ENCODE results near the gene SEC16B.

SEC16B gene

DNA sequence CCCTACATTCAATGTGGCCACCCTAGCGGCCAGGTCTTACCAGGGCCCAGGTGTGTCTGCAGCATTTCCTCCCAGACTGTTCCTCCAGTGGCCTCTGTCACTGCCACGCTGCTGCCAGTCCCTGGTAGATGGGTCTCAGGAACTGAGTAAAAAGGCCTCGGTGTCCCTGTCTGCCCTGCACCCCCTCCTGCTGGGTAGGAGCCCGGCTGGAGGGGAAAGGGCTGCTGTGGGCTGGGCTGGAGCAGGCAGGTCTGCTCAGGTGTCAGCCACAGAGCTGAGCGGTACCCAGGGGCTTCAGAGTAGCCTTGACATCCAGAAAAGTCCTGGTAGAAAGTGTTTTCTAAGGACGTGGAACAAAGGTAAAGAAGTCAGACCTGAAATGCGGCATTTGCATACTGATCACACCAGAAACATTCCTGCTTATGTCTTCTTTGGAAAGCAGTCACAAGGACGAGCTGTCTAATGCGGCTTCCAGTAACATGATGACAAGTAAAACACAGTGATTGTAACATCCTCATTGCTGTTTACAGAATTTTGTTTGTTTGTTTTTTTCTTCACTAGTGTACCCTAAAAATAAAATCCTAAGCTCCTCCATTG is 32.6 kb downstream of the SEC16B start:
- Histone ChIP-seq H3K9ac (ENCODE audit: low read length) (no peak overlapping the region), H2BK120ac (ENCODE audit: low read depth, low read length) (no peak overlapping the region), H4K8ac (ENCODE audit: low read length) (no peak overlapping the region), H3K23ac (ENCODE audit: low read length in 2 of 2) (no peak overlapping the region), H3K4me2 (ENCODE audit: low read length, poor library complexity, severe bottlenecking) (no peak overlapping the region), H3K27ac (ENCODE audit: low read length, poor library complexity, severe bottlenecking) (no peak overlapping the region), H3K18ac (ENCODE audit: low read depth in 1 of 2, low read length in 2 of 2) (peak overlapping the region in 1 of 2 experiments; percentile 21), H2BK5ac (ENCODE audit: low read depth, low read length, poor library complexity, severe bottlenecking) (no peak overlapping the region), H3K27me3 (ENCODE audit: control insufficient read depth in 1 of 2, insufficient read depth in 1 of 2, low read length in 2 of 2) (no peaks in the 10 kb centered on the region), H4K91ac (ENCODE audit: low read length) (no peak overlapping the region), H2BK12ac (ENCODE audit: low read length in 2 of 2) (no peak overlapping the region), H3K14ac (ENCODE audit: low read length in 2 of 2) (no peak overlapping the region), H3K4me3 (ENCODE audit: insufficient read depth in 1 of 2, low read depth in 1 of 2, low read length in 2 of 2) (no peak overlapping the region), H3K4me1 (ENCODE audit: control insufficient read depth, insufficient read depth, low read depth, low read length) (no peaks in the 10 kb centered on the region), H3K79me1 (replicated peaks; ENCODE audit: low read length, poor library complexity, severe bottlenecking) (no peaks in the 10 kb centered on the region), H2AFZ (ENCODE audit: low read depth, low read length) (no peak overlapping the region), H3K4ac (ENCODE audit: low read depth in 1 of 2, low read length in 2 of 2) (no peak overlapping the region), H2BK15ac (ENCODE audit: low read depth, poor library complexity, severe bottlenecking) (no peak overlapping the region), H3K9me3 (ENCODE audit: control insufficient read depth, low read length) (no peaks in the 10 kb centered on the region), H3K36me3 (ENCODE audit: control insufficient read depth in 1 of 2, insufficient read depth in 2 of 2, low read depth in 1 of 2, low read length in 2 of 2) (peaks cover 54 to 77% of the 10 kb centered on the region in 2 experiments), H2AK5ac (ENCODE audit: low read length, severe bottlenecking) (no peak overlapping the region)
- WGBS: 79% methylated on average over 8 of the region's 9 CpGs
- DNase-seq: no peak

GRCh38 chr1:177935638-177936415 is 34.0 kb downstream of the SEC16B start:
- Histone ChIP-seq H3K36me3 (ENCODE audit: control insufficient read depth in 1 of 2, insufficient read depth in 2 of 2, low read depth in 1 of 2, low read length in 2 of 2) (peaks cover 49 to 80% of the 10 kb centered on the region in 2 experiments), H2BK120ac (ENCODE audit: low read depth, low read length) (no peak overlapping the region), H3K4me1 (ENCODE audit: control insufficient read depth, insufficient read depth, low read depth, low read length) (no peaks in the 10 kb centered on the region), H2BK12ac (ENCODE audit: low read length in 2 of 2) (no peak overlapping the region), H4K91ac (ENCODE audit: low read length) (no peak overlapping the region), H3K9ac (ENCODE audit: low read length) (no peak overlapping the region), H3K79me1 (replicated peaks; ENCODE audit: low read length, poor library complexity, severe bottlenecking) (no peaks in the 10 kb centered on the region), H3K23ac (ENCODE audit: low read length in 2 of 2) (no peak overlapping the region), H4K8ac (ENCODE audit: low read length) (no peak overlapping the region), H3K4ac (ENCODE audit: low read depth in 1 of 2, low read length in 2 of 2) (no peak overlapping the region), H2BK15ac (ENCODE audit: low read depth, poor library complexity, severe bottlenecking) (no peak overlapping the region), H2BK5ac (ENCODE audit: low read depth, low read length, poor library complexity, severe bottlenecking) (no peak overlapping the region), H3K4me2 (ENCODE audit: low read length, poor library complexity, severe bottlenecking) (no peak overlapping the region), H2AFZ (ENCODE audit: low read depth, low read length) (no peak overlapping the region), H2AK5ac (ENCODE audit: low read length, severe bottlenecking) (no peak overlapping the region), H3K4me3 (ENCODE audit: insufficient read depth in 1 of 2, low read depth in 1 of 2, low read length in 2 of 2) (no peak overlapping the region), H3K14ac (ENCODE audit: low read length in 2 of 2) (no peak overlapping the region), H3K18ac (ENCODE audit: low read depth in 1 of 2, low read length in 2 of 2) (no peak overlapping the region), H3K27ac (ENCODE audit: low read length, poor library complexity, severe bottlenecking) (no peak overlapping the region), H3K9me3 (ENCODE audit: control insufficient read depth, low read length) (no peaks in the 10 kb centered on the region), H3K27me3 (ENCODE audit: control insufficient read depth in 1 of 2, insufficient read depth in 1 of 2, low read length in 2 of 2) (no peaks in the 10 kb centered on the region)
- 89% methylated on average over 7 of the region's 8 CpGs for WGBS
- DNase-seq: no peak

DNA sequence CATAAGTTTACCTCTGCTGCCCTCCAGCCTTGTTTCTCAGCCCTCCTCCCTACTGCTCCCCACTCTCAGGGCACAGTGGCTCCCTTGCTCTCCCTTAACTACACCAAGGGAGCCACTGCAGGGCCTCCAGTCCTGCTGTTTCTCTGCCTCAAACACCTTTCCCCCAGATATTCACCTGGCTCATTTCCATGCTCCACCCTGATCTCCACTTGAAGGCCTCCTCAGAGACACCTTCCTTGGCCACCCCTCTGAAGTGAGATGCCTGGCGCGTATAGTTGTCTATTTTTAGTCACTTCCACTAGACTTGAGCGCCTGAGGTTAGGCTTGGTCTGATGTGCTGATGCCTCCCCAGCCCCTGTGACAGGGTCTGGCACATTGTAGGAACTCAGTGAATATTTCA is 34.9 kb downstream of the SEC16B start:
- H2AFZ ChIP-seq (ENCODE audit: low read depth, low read length): no peak overlapping the region
- no peaks in the 10 kb centered on the region for H3K79me1 ChIP-seq (replicated peaks; ENCODE audit: low read length, poor library complexity, severe bottlenecking)
- no peaks in the 10 kb centered on the region for H3K4me1 ChIP-seq (ENCODE audit: control insufficient read depth, insufficient read depth, low read depth, low read length)
- no peak overlapping the region for H4K91ac ChIP-seq (ENCODE audit: low read length)
- no peak overlapping the region for H3K14ac ChIP-seq (ENCODE audit: low read length in 2 of 2)
- H3K4me2 ChIP-seq (ENCODE audit: low read length, poor library complexity, severe bottlenecking): no peak overlapping the region
- DNase-seq: no peak
- H3K23ac ChIP-seq (ENCODE audit: low read length in 2 of 2): no peak overlapping the region
- H3K9ac ChIP-seq (ENCODE audit: low read length): no peak overlapping the region
- H2BK120ac ChIP-seq (ENCODE audit: low read depth, low read length): no peak overlapping the region
- no peak overlapping the region for H2BK5ac ChIP-seq (ENCODE audit: low read depth, low read length, poor library complexity, severe bottlenecking)
- no peak overlapping the region for H2BK12ac ChIP-seq (ENCODE audit: low read length in 2 of 2)
- H2AK5ac ChIP-seq (ENCODE audit: low read length, severe bottlenecking): no peak overlapping the region
- no peak overlapping the region for H3K4ac ChIP-seq (ENCODE audit: low read depth in 1 of 2, low read length in 2 of 2)
- peaks cover 43 to 82% of the 10 kb centered on the region in 2 experiments for H3K36me3 ChIP-seq (ENCODE audit: control insufficient read depth in 1 of 2, insufficient read depth in 2 of 2, low read depth in 1 of 2, low read length in 2 of 2)
- H3K27me3 ChIP-seq (ENCODE audit: control insufficient read depth in 1 of 2, insufficient read depth in 1 of 2, low read length in 2 of 2): no peaks in the 10 kb centered on the region
- no peak overlapping the region for H3K18ac ChIP-seq (ENCODE audit: low read depth in 1 of 2, low read length in 2 of 2)
- no peaks in the 10 kb centered on the region for H3K9me3 ChIP-seq (ENCODE audit: control insufficient read depth, low read length)
- no peak overlapping the region for H3K4me3 ChIP-seq (ENCODE audit: insufficient read depth in 1 of 2, low read depth in 1 of 2, low read length in 2 of 2)
- WGBS: 100% methylated on average over 3 of the region's 3 CpGs
- H4K8ac ChIP-seq (ENCODE audit: low read length): no peak overlapping the region
- H2BK15ac ChIP-seq (ENCODE audit: low read depth, poor library complexity, severe bottlenecking): no peak overlapping the region
- no peak overlapping the region for H3K27ac ChIP-seq (ENCODE audit: low read length, poor library complexity, severe bottlenecking)

DNA sequence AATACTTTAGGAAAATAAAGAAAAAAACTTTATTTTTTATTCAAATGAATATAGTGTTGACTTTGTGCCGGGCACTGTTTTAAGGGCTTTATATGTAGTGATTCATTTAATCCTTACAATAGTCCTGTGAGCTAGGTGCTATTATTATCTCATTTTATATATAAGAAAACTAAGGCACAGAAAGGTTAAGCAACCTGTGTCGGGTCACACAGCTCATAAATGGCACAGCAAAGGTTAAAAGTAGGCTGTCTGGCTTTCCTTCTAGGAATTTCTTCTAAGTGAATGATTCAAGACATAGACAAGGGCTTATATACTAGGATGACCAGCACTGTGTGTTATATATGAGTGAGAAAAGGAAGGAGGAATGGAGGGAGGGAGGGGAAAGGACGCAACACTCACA is 35.4 kb downstream of the SEC16B start:
- WGBS: 100% methylated on average over 2 of the region's 3 CpGs

More for the DNA sequence above, 35.4 kb downstream of the SEC16B start:
- no peak overlapping the region for H2BK12ac ChIP-seq (ENCODE audit: low read length in 2 of 2)
- H2BK5ac ChIP-seq (ENCODE audit: low read depth, low read length, poor library complexity, severe bottlenecking): no peak overlapping the region
- no peak overlapping the region for H2AK5ac ChIP-seq (ENCODE audit: low read length, severe bottlenecking)
- no peak overlapping the region for H3K27ac ChIP-seq (ENCODE audit: low read length, poor library complexity, severe bottlenecking)
- H2BK120ac ChIP-seq (ENCODE audit: low read depth, low read length): no peak overlapping the region
- H3K14ac ChIP-seq (ENCODE audit: low read length in 2 of 2): no peak overlapping the region
- H3K79me1 ChIP-seq (replicated peaks; ENCODE audit: low read length, poor library complexity, severe bottlenecking): no peaks in the 10 kb centered on the region
- no peak overlapping the region for H3K9ac ChIP-seq (ENCODE audit: low read length)
- H3K4me2 ChIP-seq (ENCODE audit: low read length, poor library complexity, severe bottlenecking): no peak overlapping the region
- H3K27me3 ChIP-seq (ENCODE audit: control insufficient read depth in 1 of 2, insufficient read depth in 1 of 2, low read length in 2 of 2): no peaks in the 10 kb centered on the region
- peaks cover 45 to 83% of the 10 kb centered on the region in 2 experiments for H3K36me3 ChIP-seq (ENCODE audit: control insufficient read depth in 1 of 2, insufficient read depth in 2 of 2, low read depth in 1 of 2, low read length in 2 of 2)
- no peak overlapping the region for H3K4me3 ChIP-seq (ENCODE audit: insufficient read depth in 1 of 2, low read depth in 1 of 2, low read length in 2 of 2)
- H3K18ac ChIP-seq (ENCODE audit: low read depth in 1 of 2, low read length in 2 of 2): no peak overlapping the region
- H2AFZ ChIP-seq (ENCODE audit: low read depth, low read length): no peak overlapping the region
- H4K91ac ChIP-seq (ENCODE audit: low read length): no peak overlapping the region
- H3K23ac ChIP-seq (ENCODE audit: low read length in 2 of 2): no peak overlapping the region
- no peaks in the 10 kb centered on the region for H3K4me1 ChIP-seq (ENCODE audit: control insufficient read depth, insufficient read depth, low read depth, low read length)
- DNase-seq: no peak
- H3K4ac ChIP-seq (ENCODE audit: low read depth in 1 of 2, low read length in 2 of 2): no peak overlapping the region
- H3K9me3 ChIP-seq (ENCODE audit: control insufficient read depth, low read length): no peaks in the 10 kb centered on the region
- H4K8ac ChIP-seq (ENCODE audit: low read length): no peak overlapping the region
- H2BK15ac ChIP-seq (ENCODE audit: low read depth, poor library complexity, severe bottlenecking): no peak overlapping the region
